ENCODE results near the gene SELENOW.
"Not testable (repeated sequence)": the region's sequence is repeated elsewhere in the genome, so short reads cannot be mapped to it uniquely, and the experiment has no call there.

SELENOW gene

DNA sequence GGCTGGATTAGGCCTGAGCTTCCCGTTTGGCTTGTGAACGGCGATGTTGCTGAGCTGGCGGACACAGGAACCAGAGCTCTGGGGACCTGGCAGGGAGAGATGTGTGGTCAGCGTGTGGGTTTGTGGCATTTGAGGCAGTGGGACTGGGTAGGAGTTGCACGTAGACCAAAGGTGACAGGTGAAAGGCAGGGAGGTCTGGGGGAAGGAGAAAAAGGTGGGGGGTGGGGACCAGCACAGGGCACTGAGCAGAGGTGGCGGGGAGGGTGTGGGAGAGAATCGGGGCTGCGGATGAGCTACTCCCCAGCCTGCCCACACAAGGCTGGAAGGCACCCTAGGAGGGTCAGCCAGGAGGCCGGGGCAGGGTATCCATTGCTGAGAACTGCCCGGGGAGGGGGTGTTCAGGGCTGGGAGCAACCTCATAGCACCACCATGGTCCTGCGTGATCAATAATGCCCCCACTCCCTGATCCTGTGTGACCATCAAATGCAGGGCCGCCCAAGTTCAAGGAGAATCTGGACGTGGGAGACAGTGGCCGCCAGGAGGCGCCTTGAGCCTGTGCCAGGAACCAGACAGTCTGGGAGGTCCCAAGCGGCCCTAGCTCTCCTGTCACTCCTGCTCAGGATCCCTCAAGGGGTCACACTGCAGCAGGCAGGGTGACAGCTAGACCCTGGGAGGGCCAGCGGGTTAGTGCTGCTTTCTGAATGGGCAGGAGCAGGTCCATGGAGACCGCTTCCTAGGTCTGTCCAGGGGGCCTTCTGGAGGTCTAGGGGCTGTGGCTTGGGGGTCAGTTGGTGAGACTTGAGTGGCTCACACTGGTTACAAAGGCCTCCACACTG lies 12.8 kb upstream of the SELENOW start:
- Mint-ChIP-seq H3K9me3 (peaks cover 3% of the 10 kb centered on the region), H3K27me3 (no peaks in the 10 kb centered on the region), H3K4me3 (no peak overlapping the region), H3K4me1 (peaks cover 27% of the 10 kb centered on the region), H3K27ac (no peak overlapping the region), H3K36me3 (no peaks in the 10 kb centered on the region)
- ATAC-seq: peak; percentile 65

DNA sequence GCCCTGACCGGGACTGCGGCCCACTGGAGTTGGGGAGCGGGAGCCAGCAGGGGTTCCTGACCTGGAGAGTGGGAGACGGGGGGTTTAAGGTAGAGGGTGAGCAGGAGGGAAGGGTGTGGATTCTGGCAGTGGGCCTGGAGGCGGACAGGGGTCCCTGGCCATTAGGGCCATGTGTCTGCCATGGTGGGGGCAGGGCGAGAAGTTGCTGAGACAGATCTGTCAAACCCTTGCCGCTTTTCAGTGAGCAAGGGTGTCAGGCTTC lies 12.2 kb upstream of the SELENOW start:
- Mint-ChIP-seq H3K36me3 (no peaks in the 10 kb centered on the region), H3K4me1 (peaks cover 21% of the 10 kb centered on the region), H3K4me3 (no peak overlapping the region), H3K27me3 (no peaks in the 10 kb centered on the region), H3K27ac (no peak overlapping the region), H3K9me3 (peaks cover 3% of the 10 kb centered on the region)
- ATAC-seq: no peak

DNA sequence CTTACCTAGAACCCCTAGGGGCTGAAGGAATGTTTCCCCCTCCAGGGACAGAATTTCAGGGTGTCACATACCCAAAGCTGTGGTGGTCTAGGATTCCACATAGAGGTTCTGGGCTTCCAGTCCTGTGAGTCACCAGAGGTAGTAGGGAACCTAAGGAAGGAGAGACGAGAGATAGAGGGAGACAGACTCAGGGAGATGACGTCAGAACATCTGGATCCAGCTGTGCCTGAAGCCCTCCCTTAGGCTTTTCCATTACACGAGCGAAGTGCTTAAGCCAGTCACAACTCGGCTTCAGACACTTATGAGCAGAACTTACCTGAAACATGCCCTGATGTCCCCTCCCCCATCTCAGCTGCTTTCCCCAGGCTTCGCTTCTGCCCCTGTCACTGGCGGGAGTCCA lies 11.8 kb upstream of the SELENOW start:
- Mint-ChIP-seq H3K27me3 (no peaks in the 10 kb centered on the region), H3K9me3 (peaks cover 3% of the 10 kb centered on the region), H3K27ac (no peak overlapping the region), H3K4me3 (no peak overlapping the region), H3K4me1 (peaks cover 18% of the 10 kb centered on the region), H3K36me3 (no peaks in the 10 kb centered on the region)
- ATAC-seq: no peak

DNA sequence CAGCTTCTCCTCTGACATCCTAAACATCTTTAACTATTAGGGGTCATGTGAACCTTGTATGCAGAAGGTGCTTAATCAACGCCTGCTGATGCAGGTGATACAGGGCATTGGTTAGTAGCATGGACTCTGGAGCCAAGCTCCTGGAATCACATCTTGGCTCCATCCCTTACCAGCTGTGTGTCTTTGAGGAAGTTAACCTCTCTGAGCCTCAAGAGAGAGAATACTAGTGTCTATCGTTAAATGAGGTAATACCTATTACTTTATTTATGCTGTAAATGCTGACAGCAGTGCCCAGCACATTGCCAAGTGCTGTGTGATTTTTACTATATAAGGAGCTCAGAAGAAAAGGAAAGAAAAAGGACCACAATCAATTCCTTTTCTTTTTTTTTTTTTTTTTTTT lies 11.2 kb upstream of the SELENOW start:
- ATAC-seq: no peak
- H3K4me1 Mint-ChIP-seq: peaks cover 12% of the 10 kb centered on the region
- H3K27me3 Mint-ChIP-seq: no peaks in the 10 kb centered on the region
- H3K27ac Mint-ChIP-seq: no peak overlapping the region
- H3K4me3 Mint-ChIP-seq: no peak overlapping the region
- H3K9me3 Mint-ChIP-seq: peaks cover 3% of the 10 kb centered on the region
- H3K36me3 Mint-ChIP-seq: no peaks in the 10 kb centered on the region

DNA sequence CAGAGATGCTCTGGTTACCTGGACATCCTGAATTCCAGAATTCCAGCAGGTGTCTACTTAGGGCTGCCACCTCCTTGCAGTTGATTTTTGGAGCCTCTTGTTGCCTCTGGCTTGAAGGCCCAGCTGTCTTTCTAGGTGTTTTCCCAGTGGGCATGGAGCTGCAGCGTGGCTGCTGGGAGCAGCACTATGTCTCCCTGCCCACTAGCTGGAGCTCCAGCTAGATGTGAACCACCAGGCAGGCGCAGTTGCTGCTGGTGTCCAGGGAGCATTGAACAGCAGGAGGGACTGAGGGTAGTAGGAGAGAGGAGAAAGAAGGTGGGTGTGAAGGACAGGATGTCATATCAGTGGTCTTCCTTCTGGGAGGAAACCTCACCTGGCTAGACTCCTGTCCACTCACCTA lies 9.9 kb upstream of the SELENOW start:
- H3K4me3 Mint-ChIP-seq: no peak overlapping the region
- H3K4me1 Mint-ChIP-seq: peaks cover 12% of the 10 kb centered on the region
- H3K9me3 Mint-ChIP-seq: peaks cover 3% of the 10 kb centered on the region
- H3K27me3 Mint-ChIP-seq: no peaks in the 10 kb centered on the region
- no peak for ATAC-seq
- no peak overlapping the region for H3K27ac Mint-ChIP-seq
- no peaks in the 10 kb centered on the region for H3K36me3 Mint-ChIP-seq

DNA sequence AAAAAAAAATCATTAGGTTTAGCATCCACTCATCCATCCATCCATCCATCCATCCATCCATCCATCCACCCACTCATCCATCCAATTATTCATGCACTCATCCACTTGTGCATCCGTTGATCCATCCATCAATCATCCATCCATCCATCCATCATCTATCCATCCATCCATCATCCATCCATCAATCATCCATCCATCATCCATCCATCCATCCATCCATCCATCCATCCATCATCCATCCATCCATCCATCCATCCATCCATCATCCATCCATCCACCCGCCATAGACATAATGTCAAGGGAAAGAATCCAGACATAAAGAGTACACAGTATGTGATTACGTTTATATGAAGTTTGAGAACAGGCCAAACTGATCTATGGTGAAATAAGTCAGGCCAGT lies 9.0 kb upstream of the SELENOW start:
- H3K27ac Mint-ChIP-seq: no peak overlapping the region
- ATAC-seq: no peak
- H3K9me3 Mint-ChIP-seq: peaks cover 3% of the 10 kb centered on the region
- H3K36me3 Mint-ChIP-seq: no peaks in the 10 kb centered on the region
- peaks cover 12% of the 10 kb centered on the region for H3K4me1 Mint-ChIP-seq
- H3K4me3 Mint-ChIP-seq: no peak overlapping the region
- no peaks in the 10 kb centered on the region for H3K27me3 Mint-ChIP-seq

DNA sequence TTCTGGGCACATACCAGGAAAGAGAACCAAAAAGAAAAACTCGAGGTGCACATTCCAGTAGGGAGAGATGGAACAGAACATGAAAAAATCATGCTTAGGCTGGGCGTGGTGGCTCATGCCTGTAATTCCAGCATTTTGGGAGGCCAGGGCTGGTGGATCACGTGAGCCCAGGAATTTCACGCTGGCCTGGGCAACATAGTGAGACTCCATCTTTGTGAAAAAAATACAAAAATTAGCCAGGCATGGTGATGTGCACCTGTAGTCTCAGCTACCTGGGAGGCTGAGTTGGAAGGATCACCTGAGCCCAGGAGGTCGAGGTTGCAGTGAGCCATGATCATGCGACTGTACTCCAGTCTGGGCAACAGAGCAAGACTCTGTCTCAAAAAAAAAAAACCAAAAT lies 7.2 kb upstream of the SELENOW start:
- H3K36me3 Mint-ChIP-seq, H3K4me3 Mint-ChIP-seq, H3K27ac Mint-ChIP-seq, H3K27me3 Mint-ChIP-seq, H3K9me3 Mint-ChIP-seq, H3K4me1 Mint-ChIP-seq, ATAC-seq: not testable (repeated sequence)

DNA sequence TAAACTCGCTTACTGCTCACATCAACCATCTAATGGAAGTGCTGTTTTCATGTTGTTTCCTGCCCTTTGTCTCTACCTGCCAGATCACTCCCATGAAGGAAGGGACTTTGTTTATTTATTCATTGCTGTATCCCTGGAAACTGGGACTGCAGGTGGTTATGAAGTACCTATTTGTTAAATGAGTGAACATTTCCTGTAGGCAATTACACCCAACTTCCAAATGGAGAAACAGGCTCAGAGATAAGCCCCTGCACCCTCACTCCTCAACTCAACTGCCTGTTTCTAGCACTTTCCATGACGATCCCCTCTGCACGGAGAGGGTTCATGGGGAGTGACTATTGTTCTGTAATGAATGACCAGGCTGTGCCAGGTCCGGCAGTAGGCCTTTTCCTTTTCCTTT lies 1.9 kb upstream of the SELENOW start:
- H3K27ac Mint-ChIP-seq: no peak overlapping the region
- ATAC-seq: no peak
- H3K36me3 Mint-ChIP-seq: peaks cover 7% of the 10 kb centered on the region

DNA sequence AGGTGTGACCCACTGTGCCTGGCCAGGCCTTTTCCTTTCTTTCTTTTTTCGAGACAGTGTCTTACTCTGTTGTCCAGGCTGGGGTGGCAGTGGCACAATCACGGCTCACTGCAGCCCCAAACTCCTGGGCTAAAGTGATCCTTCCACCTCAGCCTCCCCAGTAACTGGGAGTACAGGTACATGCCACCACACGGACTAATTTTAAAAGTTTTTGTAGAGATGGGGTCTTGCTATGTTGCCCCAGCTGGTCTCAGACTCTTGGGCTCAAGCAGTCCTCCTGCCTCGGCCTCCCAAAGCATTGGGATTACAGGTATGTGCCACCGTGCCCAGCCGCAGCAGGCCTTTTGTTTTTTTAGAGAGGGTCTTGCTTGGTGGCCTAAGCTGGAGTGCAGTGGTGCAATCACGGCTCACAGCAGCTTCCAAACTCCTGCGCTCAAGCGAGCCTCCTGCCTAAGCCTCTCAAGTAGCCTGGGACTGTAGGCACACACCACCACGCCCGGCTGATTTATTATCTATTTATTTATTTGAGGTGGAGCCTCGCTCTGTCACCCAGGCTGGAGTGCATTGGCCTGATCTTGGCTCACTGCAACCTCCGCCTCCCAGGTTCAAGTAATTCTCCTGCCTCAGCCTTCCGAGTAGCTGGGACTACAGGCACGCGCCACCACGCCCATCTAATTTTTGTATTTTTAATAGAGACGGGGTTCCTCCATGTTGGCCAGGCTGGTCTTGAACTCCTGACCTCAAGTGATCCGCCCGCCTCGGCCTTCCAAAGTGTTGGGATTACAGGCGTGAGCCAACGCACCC lies 1.1 kb upstream of the SELENOW start:
- not testable (repeated sequence) for H3K9me3 Mint-ChIP-seq, ATAC-seq, H3K27me3 Mint-ChIP-seq
- H3K36me3 Mint-ChIP-seq: peaks cover 15% of the 10 kb centered on the region
- peaks cover 35% of the 10 kb centered on the region for H3K4me1 Mint-ChIP-seq
- peak overlapping the region; percentile 95 for H3K27ac Mint-ChIP-seq
- H3K4me3 Mint-ChIP-seq: peak overlapping the region; percentile 95

More for the DNA sequence above, 1.9 kb upstream of the SELENOW start:
- Mint-ChIP-seq H3K4me3 (no peak overlapping the region), H3K4me1 (peaks cover 33% of the 10 kb centered on the region), H3K27me3 (no peaks in the 10 kb centered on the region), H3K9me3 (no peaks in the 10 kb centered on the region)

DNA sequence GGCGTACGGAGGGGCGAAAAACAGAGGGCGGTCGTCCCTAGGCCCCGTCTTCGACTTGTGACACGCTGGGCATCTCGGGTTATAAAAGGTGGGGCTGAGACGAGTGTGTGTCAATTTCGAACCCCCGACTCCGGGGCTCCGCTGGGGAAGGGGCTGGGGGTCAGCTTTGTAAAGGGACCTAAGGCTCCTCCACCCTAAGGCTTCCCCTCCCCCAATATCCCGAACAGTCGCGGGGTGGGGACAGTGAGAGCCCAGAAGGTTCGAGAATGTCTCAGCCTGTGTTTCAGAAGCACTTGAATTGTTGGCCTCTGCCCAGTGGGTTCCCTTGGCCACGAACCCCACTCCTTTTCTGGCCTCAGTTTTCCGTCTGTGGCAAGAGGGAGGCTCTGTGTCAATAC lies 450 bp downstream of the SELENOW start:
- Mint-ChIP-seq H3K36me3 (peaks cover 25% of the 10 kb centered on the region), H3K27me3 (no peaks in the 10 kb centered on the region), H3K4me3 (peak overlapping the region; percentile 95), H3K27ac (peak overlapping the region; percentile 95), H3K4me1 (peaks cover 35% of the 10 kb centered on the region), H3K9me3 (no peaks in the 10 kb centered on the region)
- ATAC-seq: peak; percentile 3

DNA sequence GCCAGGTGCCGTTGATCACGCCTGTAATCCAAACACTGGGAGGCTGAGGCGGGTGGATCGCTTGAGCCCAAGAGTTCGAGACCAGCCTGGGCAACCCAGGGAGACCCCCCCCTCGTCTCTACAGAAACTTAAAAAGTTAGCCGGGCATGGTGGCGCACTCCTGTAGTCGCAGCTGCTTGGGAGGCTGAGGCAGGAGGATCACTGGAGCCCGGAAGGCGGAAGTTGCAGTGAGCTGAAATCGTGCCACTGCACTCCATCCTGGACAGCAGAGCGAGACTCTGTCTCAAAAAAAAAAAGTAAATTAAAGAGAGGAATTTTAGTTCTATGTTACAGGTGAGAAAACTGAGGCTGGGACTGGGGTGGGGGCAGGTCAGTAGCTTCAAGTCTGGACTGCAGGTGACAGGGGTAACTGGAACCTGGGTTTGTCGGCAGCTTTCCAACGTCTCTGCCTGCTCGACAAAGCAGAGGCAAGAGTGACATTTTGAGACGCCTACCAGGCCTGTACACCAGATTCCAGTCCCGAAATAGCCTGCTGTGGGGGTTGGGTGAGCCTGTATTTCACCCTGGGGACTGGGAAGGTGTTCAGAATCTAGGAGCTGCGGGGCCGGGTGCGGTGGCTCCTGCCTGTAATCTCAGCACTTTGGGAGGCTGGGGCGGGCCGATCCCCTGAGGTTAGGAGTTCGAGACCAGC lies 1.2 kb downstream of the SELENOW start:
- peaks cover 35% of the 10 kb centered on the region for H3K4me1 Mint-ChIP-seq
- H3K27ac Mint-ChIP-seq: peak overlapping the region; percentile 95
- ATAC-seq: no peak
- peaks cover 32% of the 10 kb centered on the region for H3K36me3 Mint-ChIP-seq
- H3K27me3 Mint-ChIP-seq: no peaks in the 10 kb centered on the region
- H3K4me3 Mint-ChIP-seq: peak overlapping the region; percentile 95
- H3K9me3 Mint-ChIP-seq: no peaks in the 10 kb centered on the region

DNA sequence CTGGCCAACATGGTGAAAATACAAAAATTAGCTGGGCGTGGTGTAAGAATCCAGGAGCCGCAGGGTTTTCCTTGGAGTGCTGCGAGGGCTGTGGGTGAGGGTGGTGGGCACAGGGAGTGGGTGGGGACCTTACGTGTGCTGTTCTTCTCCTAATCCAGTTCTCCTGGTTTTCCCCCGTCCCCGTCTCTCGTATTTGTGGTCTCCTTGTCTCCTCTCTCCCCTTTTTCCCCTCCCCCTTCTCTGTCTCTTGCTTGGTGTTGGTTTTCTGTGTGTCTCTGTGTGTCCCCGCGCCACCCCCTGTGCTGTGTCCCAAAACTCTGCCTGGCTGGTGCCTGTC lies 1.7 kb downstream of the SELENOW start:
- Mint-ChIP-seq H3K27me3 (no peaks in the 10 kb centered on the region), H3K36me3 (peaks cover 35% of the 10 kb centered on the region), H3K4me1 (peaks cover 35% of the 10 kb centered on the region), H3K4me3 (peak overlapping the region; percentile 59), H3K27ac (peak overlapping the region; percentile 95), H3K9me3 (no peaks in the 10 kb centered on the region)
- no peak for ATAC-seq

DNA sequence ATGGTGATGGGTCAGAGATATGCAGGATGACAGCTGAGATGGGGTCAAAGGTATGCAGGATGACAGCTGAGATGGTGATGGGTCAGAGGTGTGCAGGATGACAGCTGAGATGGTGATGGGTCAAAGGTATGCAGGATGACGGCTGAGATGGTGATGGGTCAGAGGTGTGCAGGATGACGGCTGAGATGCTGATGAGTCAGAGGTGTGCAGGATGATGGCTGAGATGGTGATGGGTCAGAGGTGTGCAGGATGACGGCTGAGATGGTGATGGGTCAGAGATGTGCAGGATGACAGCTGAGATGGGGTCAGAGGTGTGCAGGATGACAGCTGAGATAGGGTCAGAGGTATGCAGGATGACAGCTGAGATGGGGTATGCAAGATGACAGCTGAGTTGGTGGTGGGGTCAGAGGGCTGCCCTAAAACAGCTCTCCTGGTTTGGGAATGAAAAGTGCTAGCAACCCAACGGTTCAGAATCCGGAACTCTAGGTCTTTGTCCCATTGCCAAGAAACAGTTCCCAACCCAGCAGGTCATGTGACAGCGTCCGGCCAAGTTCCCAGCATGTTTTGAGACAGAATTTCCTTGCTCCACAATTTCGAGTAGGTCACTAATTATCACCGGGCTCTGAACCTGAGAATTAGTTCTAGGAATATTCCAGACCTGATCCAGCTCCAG lies 3.2 kb downstream of the SELENOW start:
- Mint-ChIP-seq H3K9me3 (no peaks in the 10 kb centered on the region), H3K27ac (no peak overlapping the region), H3K4me1 (peaks cover 35% of the 10 kb centered on the region), H3K4me3 (no peak overlapping the region), H3K27me3 (no peaks in the 10 kb centered on the region), H3K36me3 (peaks cover 42% of the 10 kb centered on the region)
- ATAC-seq: no peak

DNA sequence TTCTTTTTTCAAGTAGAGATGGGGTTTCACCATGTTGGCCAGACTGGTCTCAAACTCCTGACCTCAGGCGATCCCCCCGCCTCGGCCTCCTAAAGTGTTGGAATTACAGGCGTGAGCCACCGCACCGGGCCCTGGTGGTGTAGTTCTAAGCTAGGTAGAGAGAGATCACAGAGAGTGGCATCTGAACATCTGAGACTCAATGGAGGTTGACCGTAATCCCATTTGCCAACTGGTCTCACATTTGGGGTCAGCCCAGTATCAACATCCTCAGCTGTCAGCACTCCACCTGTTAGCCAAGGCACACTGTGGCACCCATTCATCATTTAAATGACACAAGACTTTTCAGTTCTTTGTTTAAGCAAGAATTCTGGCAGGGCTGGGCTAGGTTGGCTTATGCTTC lies 8.1 kb downstream of the SELENOW start:
- peaks cover 35% of the 10 kb centered on the region for H3K36me3 Mint-ChIP-seq

DNA sequence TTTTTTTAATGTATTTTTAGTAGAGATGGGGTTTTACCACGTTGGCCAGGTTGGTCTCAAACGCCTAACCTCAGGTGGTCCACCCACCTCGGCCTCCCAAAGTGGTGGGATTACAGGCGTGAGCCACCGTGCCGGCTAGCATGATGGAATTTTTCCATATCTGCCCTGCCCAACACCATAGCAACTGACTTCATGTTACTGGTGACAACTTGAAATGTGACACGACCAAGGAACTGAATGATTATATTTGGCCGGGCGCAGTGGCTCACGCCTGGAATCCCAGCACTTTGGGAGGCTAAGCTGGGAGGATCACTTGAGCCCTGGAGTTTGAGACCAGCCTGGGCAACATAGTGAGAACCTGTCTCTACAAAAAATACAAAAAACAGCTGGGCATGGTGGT lies 8.8 kb downstream of the SELENOW start:
- not testable (repeated sequence) for H3K4me1 Mint-ChIP-seq, H3K9me3 Mint-ChIP-seq, H3K4me3 Mint-ChIP-seq, ATAC-seq, H3K27ac Mint-ChIP-seq
- Mint-ChIP-seq H3K27me3 (peaks cover 12% of the 10 kb centered on the region), H3K36me3 (peaks cover 29% of the 10 kb centered on the region)

More for the DNA sequence above, 8.1 kb downstream of the SELENOW start:
- Mint-ChIP-seq H3K4me3 (no peak overlapping the region), H3K4me1 (peaks cover 7% of the 10 kb centered on the region), H3K27ac (no peak overlapping the region), H3K9me3 (no peaks in the 10 kb centered on the region), H3K27me3 (peaks cover 12% of the 10 kb centered on the region)
- ATAC-seq: no peak

Measured in stimulated activated memory B cell treated with anti-CD40 and anti-IgM and Interleukin-4, amounts not matched to agents 10 μg/mL and 1 μg/mL and 100 μg/mL, for 72 hours (primary cell).